HG02588 (cell line): ENCODE measurements around the gene SPATA2L.
"Not testable (repeated sequence)": the region's sequence is repeated elsewhere in the genome, so short reads cannot be mapped to it uniquely, and the experiment has no call there.

Experiments
- ATAC-seq: cut with Tn5 transposase; IDR thresholded peaks from one replicate; pipeline ENCODE4 v1.9.1; 2021; ENCODE audit warnings: mild to moderate bottlenecking, moderate library complexity; ENCODE audit not compliant: unreplicated experiment

SPATA2L gene

DNA sequence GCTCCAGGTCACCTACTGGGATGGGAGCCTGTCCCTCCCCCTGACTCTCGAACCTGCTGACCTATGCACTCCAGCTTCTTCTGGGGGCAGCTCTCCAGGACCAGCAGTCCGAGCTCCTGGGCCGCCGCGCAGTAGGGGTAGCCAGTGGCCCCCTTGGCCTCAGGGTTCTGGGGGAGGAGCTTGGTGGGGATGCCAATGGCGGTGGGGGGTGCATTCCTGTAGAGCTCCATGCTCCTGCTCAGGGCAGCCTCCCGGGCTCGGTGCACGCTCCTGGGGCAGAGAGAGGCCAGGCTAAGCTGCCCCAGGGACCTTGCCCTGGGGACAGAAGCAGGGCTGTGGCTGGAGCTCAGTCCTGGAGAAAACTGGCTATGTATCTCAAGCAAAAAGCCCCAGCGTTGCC, 7.7 kb upstream of the SPATA2L start:
- no peak for ATAC-seq

GRCh38 chr16:89708481-89708931, 7.0 kb upstream of the SPATA2L start:
- no peak for ATAC-seq

- ATAC-seq, result no peak
Observed at GRCh38 chr16:89707695-89708094, 6.2 kb upstream of the SPATA2L start.

DNA sequence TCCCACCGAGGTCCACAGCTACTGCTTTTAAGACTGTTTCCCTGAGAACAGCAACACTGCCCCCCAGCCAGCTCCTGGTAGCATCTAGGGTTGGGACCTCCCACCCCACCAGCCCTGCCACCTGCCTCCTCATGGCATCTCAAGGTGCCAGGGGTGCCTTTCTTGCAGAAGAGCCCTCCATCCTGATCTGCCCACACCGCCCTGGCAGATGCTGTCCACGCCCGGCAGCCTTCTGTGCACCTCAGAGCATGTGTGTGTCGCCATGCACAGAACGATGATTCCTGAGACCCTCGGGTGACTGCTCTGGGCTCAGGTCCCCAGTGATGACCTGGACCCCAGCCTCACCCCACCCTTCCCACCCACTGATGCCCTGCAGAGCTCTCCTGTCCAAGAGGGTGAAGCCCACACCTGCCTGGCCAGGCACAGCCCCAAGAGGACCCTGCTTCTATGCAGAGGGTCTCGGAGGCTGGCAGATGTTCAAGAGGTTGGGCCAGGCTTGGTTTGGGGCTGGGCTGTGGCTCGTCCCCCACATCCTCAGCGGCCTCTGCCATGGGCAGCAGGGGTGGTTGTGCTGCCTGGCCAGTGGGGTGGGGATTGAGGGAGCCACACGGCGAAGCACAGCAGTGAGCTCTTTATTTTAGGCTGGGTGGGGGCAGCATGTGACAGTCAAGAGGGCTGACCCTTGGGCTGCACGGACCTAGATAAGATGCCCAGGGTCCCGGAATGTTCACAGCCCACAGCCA, 5.2 kb upstream of the SPATA2L start:
- ATAC-seq, result no peak

DNA sequence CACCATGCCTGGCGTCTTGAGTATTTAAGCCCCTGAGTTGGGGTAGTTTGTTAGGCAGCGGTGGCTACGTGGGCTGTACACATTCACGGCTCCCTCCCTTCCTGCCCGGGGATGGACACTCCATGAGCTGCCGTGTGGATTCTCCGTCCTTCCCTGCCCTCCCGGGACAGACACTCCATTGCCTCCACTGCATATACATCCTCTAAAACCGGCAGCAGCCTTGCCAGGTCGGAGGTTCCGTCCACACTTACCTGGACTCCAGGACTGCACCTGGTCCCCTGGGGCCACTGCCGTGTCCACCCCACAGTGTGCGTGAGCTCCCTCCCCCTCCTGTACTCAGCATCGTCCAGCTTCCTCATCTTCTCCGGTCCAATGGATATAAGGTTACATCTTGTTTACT, 3.5 kb upstream of the SPATA2L start:
- no peak for ATAC-seq

DNA sequence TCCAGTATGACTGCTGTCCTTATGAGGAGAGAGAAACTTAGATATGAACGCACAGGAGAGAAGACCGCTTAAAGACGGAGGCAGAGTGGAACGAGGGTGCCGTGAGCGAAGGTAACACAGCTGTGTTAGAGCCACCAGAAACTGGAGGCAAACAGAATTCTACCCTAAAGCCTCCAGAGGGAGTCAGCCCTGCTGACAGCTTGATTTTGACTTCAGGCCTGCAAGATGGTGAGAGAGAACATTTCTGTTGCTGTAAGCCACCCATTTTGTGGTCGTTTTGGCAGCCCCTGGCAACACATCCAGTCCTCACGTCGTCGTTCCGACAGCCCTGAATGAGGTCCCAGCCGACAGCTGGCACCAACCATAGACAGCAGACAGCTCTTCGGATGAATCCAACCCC, 2.8 kb upstream of the SPATA2L start:
- no peak for ATAC-seq

DNA sequence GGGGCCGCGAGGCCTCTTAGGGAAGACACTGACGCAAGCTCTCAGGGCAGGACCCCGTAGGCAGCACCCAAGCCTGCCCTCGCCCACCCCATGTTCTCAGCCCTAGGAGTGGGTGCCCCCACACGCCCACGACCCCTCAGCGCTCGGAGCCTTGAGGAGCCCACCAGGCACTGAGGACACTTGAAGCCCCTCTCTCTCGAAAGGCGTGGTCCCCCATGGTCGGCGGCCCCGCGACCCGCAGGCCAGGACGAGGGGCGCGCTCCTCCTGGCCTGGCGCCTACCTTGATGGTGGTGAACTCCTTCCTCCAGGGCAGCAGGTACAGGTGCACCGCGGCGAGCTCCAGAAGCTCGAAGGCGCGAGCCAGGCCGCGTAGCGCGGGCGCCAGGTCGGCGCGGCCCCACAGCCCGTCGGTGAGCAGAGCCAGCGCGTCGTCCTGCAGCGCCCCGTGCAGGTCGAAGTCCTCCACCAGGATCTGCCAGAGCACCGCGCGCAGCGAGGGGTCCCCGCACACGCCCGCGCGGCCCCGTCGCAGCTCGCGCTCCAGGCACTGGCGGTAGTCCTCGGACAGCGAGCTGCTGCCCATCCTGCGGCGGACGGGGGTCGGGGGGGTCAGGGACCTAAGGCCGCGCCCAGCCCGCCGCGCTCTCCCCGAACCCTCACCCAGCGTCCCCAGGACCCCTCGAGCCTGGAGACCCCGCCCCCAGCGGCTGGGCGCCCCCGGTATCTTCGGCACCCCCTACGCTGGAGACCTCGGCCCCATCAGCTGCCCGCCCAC, 668 bp downstream of the SPATA2L start:
- no peak for ATAC-seq

DNA sequence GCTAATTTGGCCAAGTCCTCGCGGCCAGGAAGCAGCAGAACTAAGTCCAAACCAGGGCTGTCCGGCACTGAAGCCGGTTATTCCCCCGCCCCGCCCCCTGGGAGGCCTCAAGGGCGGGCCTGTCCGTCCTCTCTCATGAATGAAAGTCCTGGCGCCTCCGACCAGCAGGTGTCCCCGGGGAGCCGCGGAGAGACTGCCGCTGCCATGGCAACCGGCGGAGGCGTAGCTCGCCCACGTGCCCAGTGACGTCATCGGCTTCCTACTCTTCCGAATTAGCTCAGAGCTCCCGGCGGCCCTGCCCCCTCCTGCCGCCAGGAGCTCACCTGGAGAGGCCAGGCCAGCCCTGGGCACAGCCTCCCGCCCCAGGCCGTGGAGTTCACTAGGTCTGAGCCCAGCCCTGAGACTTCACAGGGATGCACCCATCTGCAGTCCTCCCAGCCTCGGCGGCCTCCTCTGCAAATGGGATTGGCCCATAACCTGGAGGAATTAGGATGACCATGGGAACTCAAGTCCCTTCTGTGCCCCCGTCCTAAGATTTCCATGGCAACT, 1.3 kb downstream of the SPATA2L start:
- peak; percentile 43 for ATAC-seq

- not testable (repeated sequence) for ATAC-seq
Observed at GRCh38 chr16:89699629-89700099, 1.8 kb downstream of the SPATA2L start.

DNA sequence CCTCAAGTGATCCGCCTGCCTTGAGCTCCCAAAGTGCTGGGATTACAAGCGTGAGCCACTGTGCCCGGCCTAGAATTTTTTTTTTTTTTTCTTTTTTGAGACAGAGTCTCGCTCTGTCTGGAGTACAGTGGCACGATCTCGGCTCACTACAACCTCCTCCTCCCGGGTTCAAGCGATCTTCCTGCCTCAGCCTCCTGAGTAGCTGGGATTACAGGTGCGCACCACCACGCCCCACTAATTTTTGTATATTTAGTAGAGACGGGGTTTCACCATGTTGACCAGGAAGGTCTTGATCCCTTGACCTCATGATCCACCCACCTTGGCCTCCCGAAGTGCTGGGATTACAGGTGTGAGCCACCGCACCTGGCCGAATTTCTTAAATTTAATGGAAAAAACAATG, 2.8 kb downstream of the SPATA2L start:
- not testable (repeated sequence) for ATAC-seq

DNA sequence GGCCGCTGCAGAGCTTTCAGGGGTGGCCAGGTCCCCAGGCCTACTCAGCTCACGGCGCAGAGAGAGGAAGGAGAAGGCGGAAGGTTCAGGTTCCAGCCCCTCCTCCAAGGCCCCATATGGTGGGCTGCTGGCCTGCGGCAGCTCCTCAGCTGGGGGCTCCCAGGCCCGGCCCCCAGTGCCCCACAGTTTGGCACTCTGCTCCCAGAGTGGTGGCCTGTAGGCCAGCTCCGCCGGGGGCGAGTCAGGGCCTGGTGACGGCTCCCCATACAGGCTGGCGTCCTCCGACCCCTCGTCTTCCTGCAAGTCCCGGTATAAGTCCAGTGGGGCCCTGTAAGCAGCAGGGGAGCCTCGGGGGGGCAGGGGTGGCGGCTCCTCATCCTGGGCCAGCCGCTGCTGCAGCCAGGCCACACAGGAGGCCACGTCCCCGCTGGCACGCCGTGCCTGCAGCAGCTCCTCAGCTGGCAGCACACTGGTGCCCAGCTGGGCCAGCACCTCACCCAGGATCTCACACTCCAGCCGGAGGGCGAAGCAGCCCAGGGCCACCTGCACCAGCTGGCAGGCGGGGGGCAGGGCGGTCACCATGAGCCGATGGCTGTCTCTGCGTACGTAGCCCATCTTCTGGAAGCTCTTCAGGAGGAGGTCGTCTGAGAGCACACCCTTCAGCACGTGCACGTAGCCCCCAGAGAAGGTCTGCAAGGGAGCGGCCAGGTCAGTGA, 3.7 kb downstream of the SPATA2L start:
- ATAC-seq, result no peak

DNA sequence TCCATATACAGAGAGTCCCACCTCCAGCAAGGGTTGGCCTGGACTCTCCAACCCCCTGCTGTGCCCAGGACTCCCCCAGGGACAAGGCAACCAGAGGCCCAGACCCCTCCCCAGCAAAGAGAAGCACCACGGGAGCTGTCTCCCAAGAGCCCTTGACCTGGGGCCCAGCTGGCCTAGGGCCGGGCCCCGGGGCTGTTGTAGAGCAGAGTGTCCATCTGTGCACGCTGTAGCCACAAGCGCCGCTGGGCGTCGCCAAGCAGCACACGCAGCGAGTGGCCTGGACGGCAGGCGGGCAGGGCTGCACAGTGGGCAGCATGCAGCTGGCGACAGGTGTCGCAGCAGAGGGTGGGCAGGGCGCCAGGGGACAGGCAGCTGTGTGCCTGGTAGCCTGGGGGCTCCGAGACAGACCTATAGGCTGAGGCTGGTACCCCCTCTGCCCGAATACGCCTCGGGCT, 4.3 kb downstream of the SPATA2L start:
- no peak for ATAC-seq

DNA sequence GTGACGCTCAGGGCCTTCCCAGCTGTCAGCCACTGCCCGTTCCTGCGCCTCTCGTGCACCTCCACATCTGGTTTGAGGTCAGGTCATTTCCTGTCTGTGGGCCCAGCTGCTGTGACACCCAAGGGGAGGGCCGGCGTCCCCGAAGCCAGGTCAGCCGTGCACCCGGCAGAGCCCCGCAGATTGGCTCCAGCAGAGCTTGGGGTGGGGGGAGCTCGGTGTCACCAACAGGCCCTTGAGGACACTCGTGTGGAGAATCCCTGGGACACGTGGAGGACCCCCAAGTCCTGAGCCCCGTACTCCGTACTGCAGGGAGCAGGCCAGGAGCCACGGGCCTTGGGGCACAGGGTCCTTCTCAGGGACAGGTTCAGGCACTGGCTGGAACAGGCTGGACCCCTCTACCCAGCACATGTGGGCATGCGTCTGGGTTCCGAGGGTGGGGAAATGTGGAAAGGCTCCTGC, 4.8 kb downstream of the SPATA2L start:
- ATAC-seq, result no peak

GRCh38 chr16:89695875-89696669, 5.4 kb downstream of the SPATA2L start:
- no peak for ATAC-seq

- no peak for ATAC-seq
Observed at GRCh38 chr16:89695086-89695874, 6.2 kb downstream of the SPATA2L start.

- ATAC-seq, result not testable (repeated sequence)
Observed at GRCh38 chr16:89694784-89695085, 6.8 kb downstream of the SPATA2L start.

- no peak for ATAC-seq
Observed at GRCh38 chr16:89693931-89694783, 7.3 kb downstream of the SPATA2L start.

- no peak for ATAC-seq
Observed at GRCh38 chr16:89693289-89693731, 8.2 kb downstream of the SPATA2L start.
